Measurements from ENCODE around the gene BAG1.

BAG1 gene

GRCh38 chr9:33290247-33291030 lies 25.9 kb upstream of the BAG1 start, which contains the start of gene NFX1:
Gene NFX1 (plus strand): TSS chr9:33290516. CDS start chr9:33290573, 57 bp downstream.
- peaks cover 40% of the 10 kb centered on the region for H3K36me3 Mint-ChIP-seq (ENCODE audit: low read depth)
- H3K27ac Mint-ChIP-seq, result peak within 1 kb of the TSS; percentile 100
- DNase-seq (peak; percentile 98), ATAC-seq (peak; percentile 95)
- H3K9me3 Mint-ChIP-seq, result no peaks in the 10 kb centered on the region
- peaks cover 3% of the 10 kb centered on the region for H3K27me3 Mint-ChIP-seq
- peak within 1 kb of the TSS; percentile 96 for H3K4me3 Mint-ChIP-seq
- H3K4me1 Mint-ChIP-seq, result peaks cover 68% of the 10 kb centered on the region

GRCh38 chr9:33289936-33290246 lies 25.4 kb upstream of the BAG1 start:
- ATAC-seq (no peak), DNase-seq (no peak)
- peaks cover 37% of the 10 kb centered on the region for H3K36me3 Mint-ChIP-seq (ENCODE audit: low read depth)
- H3K4me3 Mint-ChIP-seq, result peak overlapping the region; percentile 96
- peaks cover 64% of the 10 kb centered on the region for H3K4me1 Mint-ChIP-seq
- H3K9me3 Mint-ChIP-seq, result no peaks in the 10 kb centered on the region
- peaks cover 3% of the 10 kb centered on the region for H3K27me3 Mint-ChIP-seq
- H3K27ac Mint-ChIP-seq, result peak overlapping the region; percentile 100

- Mint-ChIP-seq H3K4me3 (peak overlapping the region; percentile 96), H3K36me3 (ENCODE audit: low read depth) (peaks cover 33% of the 10 kb centered on the region), H3K4me1 (peaks cover 60% of the 10 kb centered on the region), H3K9me3 (no peaks in the 10 kb centered on the region), H3K27me3 (peaks cover 3% of the 10 kb centered on the region), H3K27ac (peak overlapping the region; percentile 100)
- ATAC-seq (no peak), DNase-seq (peak; percentile 50)
Observed at GRCh38 chr9:33289496-33289895, 25.0 kb upstream of the BAG1 start.

- peaks cover 28% of the 10 kb centered on the region for H3K36me3 Mint-ChIP-seq (ENCODE audit: low read depth)
- DNase-seq, result no peak
- no peak for ATAC-seq
- peaks cover 3% of the 10 kb centered on the region for H3K27me3 Mint-ChIP-seq
- H3K4me1 Mint-ChIP-seq, result peaks cover 55% of the 10 kb centered on the region
- no peaks in the 10 kb centered on the region for H3K9me3 Mint-ChIP-seq
- peak overlapping the region; percentile 100 for H3K27ac Mint-ChIP-seq
- peak overlapping the region; percentile 96 for H3K4me3 Mint-ChIP-seq
Observed at GRCh38 chr9:33288828-33289483, 24.4 kb upstream of the BAG1 start.

GRCh38 chr9:33288235-33288634 lies 23.7 kb upstream of the BAG1 start:
- Mint-ChIP-seq H3K4me3 (no peak overlapping the region), H3K36me3 (ENCODE audit: low read depth) (peaks cover 22% of the 10 kb centered on the region), H3K27ac (peak overlapping the region; percentile 65), H3K4me1 (peaks cover 48% of the 10 kb centered on the region), H3K9me3 (no peaks in the 10 kb centered on the region), H3K27me3 (peaks cover 3% of the 10 kb centered on the region)
- DNase-seq (no peak), ATAC-seq (no peak)

- ATAC-seq (no peak), DNase-seq (peak; percentile 39)
- Mint-ChIP-seq H3K36me3 (ENCODE audit: low read depth) (peaks cover 15% of the 10 kb centered on the region), H3K27me3 (peaks cover 3% of the 10 kb centered on the region), H3K27ac (peak overlapping the region; percentile 68), H3K4me3 (no peak overlapping the region), H3K9me3 (no peaks in the 10 kb centered on the region), H3K4me1 (peaks cover 36% of the 10 kb centered on the region)
Observed at GRCh38 chr9:33287087-33287490, 22.6 kb upstream of the BAG1 start.

- H3K4me1 Mint-ChIP-seq, result peaks cover 20% of the 10 kb centered on the region
- no peak overlapping the region for H3K4me3 Mint-ChIP-seq
- no peaks in the 10 kb centered on the region for H3K9me3 Mint-ChIP-seq
- DNase-seq (no peak), ATAC-seq (no peak)
- H3K27me3 Mint-ChIP-seq, result peaks cover 3% of the 10 kb centered on the region
- no peak overlapping the region for H3K27ac Mint-ChIP-seq
- H3K36me3 Mint-ChIP-seq (ENCODE audit: low read depth), result peaks cover 8% of the 10 kb centered on the region
Observed at GRCh38 chr9:33285502-33285901, 21.0 kb upstream of the BAG1 start.

GRCh38 chr9:33277484-33277883 lies 13.0 kb upstream of the BAG1 start:
- Mint-ChIP-seq H3K4me3 (no peak overlapping the region), H3K4me1 (no peaks in the 10 kb centered on the region), H3K36me3 (ENCODE audit: low read depth) (peaks cover 31% of the 10 kb centered on the region), H3K9me3 (no peaks in the 10 kb centered on the region), H3K27ac (no peak overlapping the region), H3K27me3 (no peaks in the 10 kb centered on the region)
- DNase-seq (no peak), ATAC-seq (no peak)

GRCh38 chr9:33273972-33274328 lies 9.4 kb upstream of the BAG1 start:
- Mint-ChIP-seq H3K27me3 (no peaks in the 10 kb centered on the region), H3K9me3 (no peaks in the 10 kb centered on the region), H3K4me1 (no peaks in the 10 kb centered on the region), H3K4me3 (no peak overlapping the region), H3K36me3 (ENCODE audit: low read depth) (peaks cover 47% of the 10 kb centered on the region), H3K27ac (no peak overlapping the region)
- DNase-seq, result no peak
- ATAC-seq, result no peak

GRCh38 chr9:33273266-33273971 lies 8.9 kb upstream of the BAG1 start:
- DNase-seq (no peak), ATAC-seq (no peak)
- Mint-ChIP-seq H3K27me3 (no peaks in the 10 kb centered on the region), H3K27ac (peak overlapping the region; percentile 16), H3K9me3 (no peaks in the 10 kb centered on the region), H3K36me3 (ENCODE audit: low read depth) (peaks cover 44% of the 10 kb centered on the region), H3K4me1 (no peaks in the 10 kb centered on the region), H3K4me3 (no peak overlapping the region)

- Mint-ChIP-seq H3K27ac (no peak overlapping the region), H3K36me3 (ENCODE audit: low read depth) (peaks cover 44% of the 10 kb centered on the region), H3K9me3 (no peaks in the 10 kb centered on the region), H3K27me3 (no peaks in the 10 kb centered on the region), H3K4me3 (no peak overlapping the region), H3K4me1 (peaks cover 8% of the 10 kb centered on the region)
- ATAC-seq (no peak), DNase-seq (no peak)
Observed at GRCh38 chr9:33272061-33272460, 7.6 kb upstream of the BAG1 start.

GRCh38 chr9:33270146-33270545 lies 5.6 kb upstream of the BAG1 start:
- ATAC-seq (no peak), DNase-seq (no peak)
- peaks cover 42% of the 10 kb centered on the region for H3K36me3 Mint-ChIP-seq (ENCODE audit: low read depth)
- no peak overlapping the region for H3K27ac Mint-ChIP-seq
- H3K9me3 Mint-ChIP-seq, result no peaks in the 10 kb centered on the region
- H3K4me3 Mint-ChIP-seq, result no peak overlapping the region
- peaks cover 26% of the 10 kb centered on the region for H3K4me1 Mint-ChIP-seq
- H3K27me3 Mint-ChIP-seq, result no peaks in the 10 kb centered on the region

GRCh38 chr9:33267151-33267767 lies 2.8 kb upstream of the BAG1 start:
- H3K36me3 Mint-ChIP-seq (ENCODE audit: low read depth), result peaks cover 58% of the 10 kb centered on the region
- peak overlapping the region; percentile 94 for H3K27ac Mint-ChIP-seq
- ATAC-seq (no peak), DNase-seq (no peak)
- no peak overlapping the region for H3K4me3 Mint-ChIP-seq
- no peaks in the 10 kb centered on the region for H3K27me3 Mint-ChIP-seq
- H3K4me1 Mint-ChIP-seq, result peaks cover 35% of the 10 kb centered on the region
- no peaks in the 10 kb centered on the region for H3K9me3 Mint-ChIP-seq

- Mint-ChIP-seq H3K9me3 (no peaks in the 10 kb centered on the region), H3K27me3 (no peaks in the 10 kb centered on the region), H3K4me1 (peaks cover 48% of the 10 kb centered on the region), H3K4me3 (peak overlapping the region; percentile 96), H3K27ac (peak overlapping the region; percentile 94), H3K36me3 (ENCODE audit: low read depth) (peaks cover 57% of the 10 kb centered on the region)
- DNase-seq, result no peak
- no peak for ATAC-seq
Observed at GRCh38 chr9:33265211-33265865, 830 bp upstream of the BAG1 start.

All from activated naive CD8-positive, alpha-beta T cell treated with anti-CD3 and anti-CD28 coated beads, Interleukin-2, amount 50 U/mL, for 24 hours (primary cell).